Tibial nerve (tissue), 3 donors: ENCODE data around the gene ERF.

Experiments used
- POLR2A ChIP-seq, 2 donors: fragments of 450-650 bp; IDR thresholded peaks; one replicate each; pipeline ENCODE4 v1.6.1; 2017; ENCODE audit warnings: antibody characterized with exemption in 2 of 2, mild to moderate bottlenecking in 2 of 2, moderate library complexity in 2 of 2
- TF ChIP-seq, protein P1 (sequence below), 5 experiments: fragments of 200-600 bp in 3 of 5; fragments of 450-650 bp in 2 of 5; sonication (generic) in 3 of 5; IDR thresholded peaks; one replicate each; pipeline ENCODE4 v1.5.1; 2016 to 2019; ENCODE audit warnings: antibody characterized with exemption in 5 of 5, mild to moderate bottlenecking in 3 of 5, moderate library complexity in 2 of 5

DNA sequence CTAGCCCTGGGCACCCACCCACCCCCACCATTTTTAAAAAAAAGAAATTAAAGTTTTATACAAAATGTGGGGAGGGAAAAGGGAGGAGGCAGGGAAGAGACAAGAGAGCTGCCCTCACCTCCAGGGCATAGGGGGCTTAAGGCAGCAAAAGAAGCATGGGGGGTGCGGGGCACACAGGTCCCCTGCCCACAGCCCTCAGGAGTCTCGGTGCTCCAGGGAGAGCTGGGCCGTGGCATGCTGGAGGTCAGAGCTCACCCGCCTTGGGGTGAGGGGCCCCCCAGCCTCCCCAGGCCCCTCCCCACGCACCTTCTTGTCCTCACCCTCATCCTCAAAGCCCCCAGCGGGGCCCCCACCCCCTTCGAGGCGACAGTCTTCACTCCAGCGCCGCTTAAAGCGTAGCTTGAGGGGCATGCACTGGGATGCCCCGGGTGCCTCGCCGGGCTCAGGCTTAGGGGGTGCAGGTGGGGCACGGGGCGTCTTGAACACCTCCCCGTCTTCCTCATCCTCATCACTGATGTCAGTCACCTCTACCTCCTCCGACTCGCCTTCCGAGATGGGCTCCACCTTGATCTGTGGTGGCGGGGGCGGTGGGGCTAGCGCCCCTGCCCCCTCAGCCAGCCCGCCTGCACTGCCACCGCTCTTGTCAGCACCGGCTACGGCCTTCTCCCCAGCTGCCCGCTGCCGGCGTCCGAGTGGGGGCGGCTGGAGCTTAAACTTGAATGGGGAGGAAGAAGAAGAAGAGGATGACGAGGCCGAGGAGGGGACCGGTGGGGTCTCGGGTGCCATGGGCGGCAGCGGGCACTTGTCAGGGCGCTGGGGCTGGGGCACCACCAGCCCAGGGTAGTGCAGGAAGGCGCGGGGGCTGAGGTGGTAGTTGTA is 6.4 kb downstream of the ERF start:
- TF ChIP-seq POLR2A (IDR thresholded peaks at IDR 0.05) = no peak
- TF ChIP-seq, protein P1, sequence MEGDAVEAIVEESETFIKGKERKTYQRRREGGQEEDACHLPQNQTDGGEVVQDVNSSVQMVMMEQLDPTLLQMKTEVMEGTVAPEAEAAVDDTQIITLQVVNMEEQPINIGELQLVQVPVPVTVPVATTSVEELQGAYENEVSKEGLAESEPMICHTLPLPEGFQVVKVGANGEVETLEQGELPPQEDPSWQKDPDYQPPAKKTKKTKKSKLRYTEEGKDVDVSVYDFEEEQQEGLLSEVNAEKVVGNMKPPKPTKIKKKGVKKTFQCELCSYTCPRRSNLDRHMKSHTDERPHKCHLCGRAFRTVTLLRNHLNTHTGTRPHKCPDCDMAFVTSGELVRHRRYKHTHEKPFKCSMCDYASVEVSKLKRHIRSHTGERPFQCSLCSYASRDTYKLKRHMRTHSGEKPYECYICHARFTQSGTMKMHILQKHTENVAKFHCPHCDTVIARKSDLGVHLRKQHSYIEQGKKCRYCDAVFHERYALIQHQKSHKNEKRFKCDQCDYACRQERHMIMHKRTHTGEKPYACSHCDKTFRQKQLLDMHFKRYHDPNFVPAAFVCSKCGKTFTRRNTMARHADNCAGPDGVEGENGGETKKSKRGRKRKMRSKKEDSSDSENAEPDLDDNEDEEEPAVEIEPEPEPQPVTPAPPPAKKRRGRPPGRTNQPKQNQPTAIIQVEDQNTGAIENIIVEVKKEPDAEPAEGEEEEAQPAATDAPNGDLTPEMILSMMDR (IDR thresholded peaks at IDR 0.05) = no peak
